ENCODE results near the gene WDR90. TPM values are rescaled to one million over a fixed set of nuclear protein-coding genes. Genes with fewer than 3 reads are reported as not detected.

WDR90 gene
- total RNA-seq, 1 experiment from 2014 or later = 68.2 TPM

- Histone ChIP-seq H3K4ac (ENCODE audit: low read depth, low read length) (no peak within 1 kb of the TSS), H3K56ac (ENCODE audit: insufficient read length, low read depth, low read length) (no peak within 1 kb of the TSS), H2BK20ac (ENCODE audit: low read depth, low read length, poor library complexity, severe bottlenecking) (no peak within 1 kb of the TSS), H2BK5ac (ENCODE audit: insufficient read length, low read length) (no peak within 1 kb of the TSS), H3K79me2 (ENCODE audit: insufficient read depth, low read length) (no peaks in the 10 kb centered on the region), H3K23me2 (ENCODE audit: insufficient read length, low read depth, low read length, poor library complexity, severe bottlenecking) (peaks cover 4% of the 10 kb centered on the region), H2BK120ac (ENCODE audit: low read depth, low read length, poor library complexity, severe bottlenecking) (no peak within 1 kb of the TSS), H3K9me3 (ENCODE audit: control insufficient read depth, low read depth, low read length) (no peaks in the 10 kb centered on the region), H3K23ac (ENCODE audit: insufficient read length, low read depth, low read length) (no peak within 1 kb of the TSS), H3K27ac (ENCODE audit: insufficient read length, low read depth, low read length) (no peak within 1 kb of the TSS), H3K79me1 (ENCODE audit: insufficient read depth, low read depth, low read length, poor library complexity, severe bottlenecking) (no peaks in the 10 kb centered on the region), H4K5ac (ENCODE audit: insufficient read length, low read depth, low read length) (no peak within 1 kb of the TSS), H3K4me2 (ENCODE audit: insufficient read depth, insufficient read length, low read length) (peak within 1 kb of the TSS; percentile 49), H3K9ac (ENCODE audit: extremely low read depth, insufficient read length, low read length) (no peak within 1 kb of the TSS), H3K27me3 (ENCODE audit: insufficient read depth, low read length) (peaks cover 52% of the 10 kb centered on the region; the same call in 1 of the 2 replicates), H4K91ac (ENCODE audit: insufficient read length, low read depth, low read length) (no peak within 1 kb of the TSS), H2AFZ (ENCODE audit: low read length) (no peak within 1 kb of the TSS), H2BK12ac (ENCODE audit: insufficient read length, low read depth, low read length) (no peak within 1 kb of the TSS), H3T11ph (ENCODE audit: low read length) (no peak within 1 kb of the TSS), H4K8ac (replicated peaks; ENCODE audit: insufficient read length, low read depth, low read length) (no peak within 1 kb of the TSS), H2BK15ac (ENCODE audit: low read depth, low read length) (no peak within 1 kb of the TSS), H4K20me1 (ENCODE audit: control insufficient read depth, insufficient read depth, insufficient read length) (no peaks in the 10 kb centered on the region), H3K18ac (ENCODE audit: insufficient read length, low read depth, low read length) (no peak within 1 kb of the TSS), H2AK5ac (ENCODE audit: insufficient read length, low read length) (no peak within 1 kb of the TSS), H3K14ac (ENCODE audit: insufficient read depth, low read length) (no peak within 1 kb of the TSS; the same call in 1 of the 2 replicates), H3K4me1 (ENCODE audit: insufficient read depth, low read length) (no peaks in the 10 kb centered on the region)
- Mint-ChIP-seq H3K9me3 (peaks cover 0 to 2% of the 10 kb centered on the region in 2 experiments; a peak in 1 of 5 replicates), H3K27me3 (ENCODE audit: low read depth) (peaks cover 90% of the 10 kb centered on the region), H3K4me3 (peak within 1 kb of the TSS; percentile 50 to 79), H3K4me1 (peaks cover 0 to 9% of the 10 kb centered on the region in 2 experiments; a peak in 1 of 4 replicates), H3K36me3 (ENCODE audit: insufficient read depth in 1 of 3, low read depth in 3 of 3) (peaks cover 0 to 3% (median 0%) of the 10 kb centered on the region in 3 experiments; a peak in 2 of 7 replicates), H3K27ac (no peak within 1 kb of the TSS)
- WGBS (ENCODE audit: extremely low coverage, insufficient read length, low lambda C conversion rate) = no CpG with 5 or more reads among the region's 115 CpGs
- TF ChIP-seq CTCF (conservative IDR thresholded peaks at IDR 0.05) = no peak
- DNase-seq = no peak
Observed at GRCh38 chr16:705431-706188, 56.4 kb downstream of the WDR90 start, which contains the start of gene FBXL16. Gene FBXL16, minus strand, starts transcription at chr16:705801. Its CDS starts 8,396 bp downstream, at chr16:697405.
